Sigmoid colon (tissue), 7 donors: ENCODE data around the gene STARD9. TPM values are rescaled to one million over a fixed set of nuclear protein-coding genes. Genes with fewer than 3 reads are reported as not detected.

Source experiments
- DNase-seq: peaks from one replicate; pipeline ENCODE4 v3.0.0-alpha.2; 2019
- H3K27ac ChIP-seq, 4 donors: fragments of 200-600 bp; sonication (generic); one replicate each; pipeline ENCODE4 v1.5.1; 2016 to 2019; ENCODE audit warnings: mild to moderate bottlenecking in 1 of 4
- H3K27me3 ChIP-seq, 3 donors: fragments of 200-600 bp; sonication (generic); one replicate each; pipeline ENCODE4 v1.5.1; 2019; ENCODE audit warnings: mild to moderate bottlenecking in 1 of 3
- H3K36me3 ChIP-seq, 4 donors: fragments of 200-600 bp; sonication (generic); one replicate each; pipeline ENCODE4 v1.5.1; 2016 to 2019
- H3K4me1 ChIP-seq, 4 donors: fragments of 200-600 bp; sonication (generic); one replicate each; pipeline ENCODE4 v1.5.1; 2017 to 2019
- H3K4me3 ChIP-seq, 4 donors: fragments of 200-600 bp; sonication (generic); one replicate each; pipeline ENCODE4 v1.5.1; 2017 to 2019; ENCODE audit warnings: mild to moderate bottlenecking in 2 of 4, moderate library complexity in 1 of 4
- H3K9me3 ChIP-seq, 4 donors: fragments of 200-600 bp in 3 of 4; sonication (generic) in 3 of 4; one replicate each; pipeline versions ENCODE4 v1.5.1 to v1.6.1; 2013 to 2019
- EP300 ChIP-seq, 4 donors: sonication (generic); formaldehyde crosslinking; IDR thresholded peaks; one replicate each; pipeline ENCODE4 v1.6.1; 2017; ENCODE audit warnings: antibody characterized with exemption in 4 of 4
- POLR2A ChIP-seq, 2 donors: fragments of 450-650 bp; IDR thresholded peaks; one replicate each; pipeline ENCODE4 v1.6.1; 2016; ENCODE audit warnings: antibody characterized with exemption in 2 of 2, mild to moderate bottlenecking in 2 of 2, moderate library complexity in 2 of 2
- POLR2AphosphoS5 ChIP-seq, 4 donors: sonication (generic); formaldehyde crosslinking; IDR thresholded peaks; one replicate each; pipeline ENCODE4 v1.6.1; 2017; ENCODE audit warnings: antibody characterized with exemption in 4 of 4
- WGBS, 2 donors: extraction: QIAGEN DNeasy Blood & Tissue Kit; methylation state at CpG; one replicate each; pipeline ENCODE4 v1.1.7; 2013; 5-methylcytosine and 5-hydroxymethylcytosine counted together
- intact Hi-C: fragments of 100-400 bp; cut with DNase I; formaldehyde crosslinking; loops from one replicate; pipeline ENCODE4 v1.15.1; 2023
- polyA plus RNA-seq, 3 donors: library from polyadenylated mRNA; stranded (reverse); fragments of 200-250 nt; gene quantifications; one replicate each; pipeline ENCODE4 v1.2.3, GENCODE V29; 2013
- total RNA-seq, 4 donors: library from RNA; depleted of rRNA; stranded (reverse); fragments of >200 nt; gene quantifications; one replicate each; pipeline ENCODE4 v1.1.0, GENCODE V29; 2016
- TF ChIP-seq, protein P1 (sequence below), 4 experiments: fragments of 450-650 bp in 3 of 4; fragments of 200-600 bp in 1 of 4; IDR thresholded peaks; one replicate each; pipeline ENCODE4 v1.5.1; 2016 to 2019; ENCODE audit warnings: antibody characterized with exemption in 4 of 4, mild to moderate bottlenecking in 3 of 4, moderate library complexity in 2 of 4
- donor health status: healthy with polysubstance abuse.
- donor health status: Bipolar disorder and iron deficiency.
- donor health status: healthy.

The STARD9 gene
- total and polyA plus RNA-seq, 7 donors = 0.60 to 125 (median 36.4) TPM

DNA sequence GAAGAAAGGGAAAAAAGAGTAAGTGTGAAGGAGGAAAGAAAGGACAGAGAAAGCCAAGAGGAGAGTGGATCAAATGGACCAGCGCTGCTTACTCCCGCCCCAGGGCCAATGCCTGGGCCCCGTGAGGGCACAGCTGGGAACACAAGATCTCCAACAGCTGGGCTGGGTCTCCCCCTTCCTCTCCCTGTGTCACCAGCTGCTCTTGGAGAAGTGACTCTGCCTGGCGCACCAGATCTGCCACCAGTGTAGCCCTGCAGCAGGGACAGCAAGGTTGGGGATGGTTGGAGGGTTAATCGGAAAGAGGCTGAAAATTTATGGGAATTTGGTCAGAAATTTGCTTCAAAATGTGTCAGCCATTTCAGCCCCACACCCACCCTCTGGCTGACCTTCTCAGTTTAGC, 153.2 kb downstream of the STARD9 start:
- H3K27me3 ChIP-seq = no peaks in the 10 kb centered on the region
- intact Hi-C loops = no loop called here
- no peaks in the 10 kb centered on the region for H3K9me3 ChIP-seq
- H3K27ac ChIP-seq = no peak overlapping the region
- no peaks in the 10 kb centered on the region for H3K4me1 ChIP-seq
- DNase-seq = no peak
- 81 to 90% methylated on average over 5 of the region's 5 CpGs for WGBS, 2 donors
- TF ChIP-seq POLR2A (IDR thresholded peaks at IDR 0.05) (no peak), POLR2AphosphoS5 (IDR thresholded peaks at IDR 0.05) (peak in 1 of 4 donors; percentile 5), EP300 (IDR thresholded peaks at IDR 0.05) (no peak)
- TF ChIP-seq, protein P1, sequence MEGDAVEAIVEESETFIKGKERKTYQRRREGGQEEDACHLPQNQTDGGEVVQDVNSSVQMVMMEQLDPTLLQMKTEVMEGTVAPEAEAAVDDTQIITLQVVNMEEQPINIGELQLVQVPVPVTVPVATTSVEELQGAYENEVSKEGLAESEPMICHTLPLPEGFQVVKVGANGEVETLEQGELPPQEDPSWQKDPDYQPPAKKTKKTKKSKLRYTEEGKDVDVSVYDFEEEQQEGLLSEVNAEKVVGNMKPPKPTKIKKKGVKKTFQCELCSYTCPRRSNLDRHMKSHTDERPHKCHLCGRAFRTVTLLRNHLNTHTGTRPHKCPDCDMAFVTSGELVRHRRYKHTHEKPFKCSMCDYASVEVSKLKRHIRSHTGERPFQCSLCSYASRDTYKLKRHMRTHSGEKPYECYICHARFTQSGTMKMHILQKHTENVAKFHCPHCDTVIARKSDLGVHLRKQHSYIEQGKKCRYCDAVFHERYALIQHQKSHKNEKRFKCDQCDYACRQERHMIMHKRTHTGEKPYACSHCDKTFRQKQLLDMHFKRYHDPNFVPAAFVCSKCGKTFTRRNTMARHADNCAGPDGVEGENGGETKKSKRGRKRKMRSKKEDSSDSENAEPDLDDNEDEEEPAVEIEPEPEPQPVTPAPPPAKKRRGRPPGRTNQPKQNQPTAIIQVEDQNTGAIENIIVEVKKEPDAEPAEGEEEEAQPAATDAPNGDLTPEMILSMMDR (IDR thresholded peaks at IDR 0.05) = no peak
- peaks cover 24 to 100% (median 59%) of the 10 kb centered on the region in 4 donors for H3K36me3 ChIP-seq
- H3K4me3 ChIP-seq = no peak overlapping the region

DNA sequence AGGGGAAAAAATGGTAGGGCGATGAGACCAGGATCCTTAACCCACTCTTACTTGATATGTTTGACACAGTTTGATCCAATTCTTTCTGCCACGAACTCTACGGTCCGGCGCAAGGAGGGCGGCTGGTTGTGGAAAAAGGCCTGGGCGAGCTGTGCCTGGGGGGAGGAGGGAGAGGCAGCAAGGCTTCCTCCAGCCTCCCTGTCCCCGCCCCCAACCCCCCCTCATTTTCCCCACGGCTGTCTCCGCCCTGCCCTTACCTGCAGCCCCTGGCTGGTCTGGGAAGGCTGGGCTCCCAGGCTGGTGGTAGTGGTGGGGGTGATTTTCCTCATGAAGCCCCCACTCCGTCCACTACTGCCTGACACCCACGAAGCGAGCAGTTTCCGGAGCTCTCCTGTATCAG, 153.6 kb downstream of the STARD9 start:
- intact Hi-C loops = no loop called here
- Histone ChIP-seq H3K27me3 (no peaks in the 10 kb centered on the region), H3K36me3 (peaks cover 24 to 100% (median 58%) of the 10 kb centered on the region in 4 donors), H3K4me3 (no peak overlapping the region), H3K4me1 (no peaks in the 10 kb centered on the region), H3K27ac (no peak overlapping the region), H3K9me3 (no peaks in the 10 kb centered on the region)
- DNase-seq = no peak
- TF ChIP-seq POLR2AphosphoS5 (IDR thresholded peaks at IDR 0.05) = no peak
- TF ChIP-seq, protein P1 (IDR thresholded peaks at IDR 0.05) = no peak
- 86 to 88% methylated on average over 14 of the region's 14 CpGs for whole genome bisulfite sequencing, 2 donors

DNA sequence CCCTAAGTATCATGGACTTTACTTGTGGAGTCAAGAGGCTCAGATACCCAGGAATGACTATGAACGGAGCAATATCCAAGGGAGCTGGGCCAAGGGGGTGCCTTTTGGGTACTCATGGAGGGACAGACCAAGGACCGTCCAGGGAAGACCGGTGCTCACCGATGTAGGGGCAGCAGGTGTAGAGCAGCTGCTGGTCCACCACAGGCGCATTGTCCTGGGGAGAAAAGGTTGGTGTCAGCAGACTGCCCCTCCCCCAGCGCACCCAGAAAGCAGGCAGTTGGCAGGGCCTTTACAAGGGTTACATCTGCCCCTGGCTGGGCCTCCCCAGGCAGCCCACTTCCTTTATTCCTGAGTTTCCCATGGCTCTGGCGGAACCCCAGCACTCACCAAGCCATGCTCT, 154.0 kb downstream of the STARD9 start:
- no peak overlapping the region for H3K27ac ChIP-seq
- H3K27me3 ChIP-seq = no peaks in the 10 kb centered on the region
- no peak for DNase-seq
- H3K36me3 ChIP-seq = peaks cover 24 to 100% (median 55%) of the 10 kb centered on the region in 4 donors
- H3K4me3 ChIP-seq = no peak overlapping the region
- intact Hi-C loops = no loop called here
- H3K9me3 ChIP-seq = no peaks in the 10 kb centered on the region
- no peak for TF ChIP-seq POLR2A (IDR thresholded peaks at IDR 0.05)
- no peak for TF ChIP-seq EP300 (IDR thresholded peaks at IDR 0.05)
- no peak for TF ChIP-seq POLR2AphosphoS5 (IDR thresholded peaks at IDR 0.05)
- TF ChIP-seq, protein P1 (IDR thresholded peaks at IDR 0.05) = no peak
- H3K4me1 ChIP-seq = no peaks in the 10 kb centered on the region
- 93 to 96% methylated on average over 7 of the region's 7 CpGs for WGBS, 2 donors

DNA sequence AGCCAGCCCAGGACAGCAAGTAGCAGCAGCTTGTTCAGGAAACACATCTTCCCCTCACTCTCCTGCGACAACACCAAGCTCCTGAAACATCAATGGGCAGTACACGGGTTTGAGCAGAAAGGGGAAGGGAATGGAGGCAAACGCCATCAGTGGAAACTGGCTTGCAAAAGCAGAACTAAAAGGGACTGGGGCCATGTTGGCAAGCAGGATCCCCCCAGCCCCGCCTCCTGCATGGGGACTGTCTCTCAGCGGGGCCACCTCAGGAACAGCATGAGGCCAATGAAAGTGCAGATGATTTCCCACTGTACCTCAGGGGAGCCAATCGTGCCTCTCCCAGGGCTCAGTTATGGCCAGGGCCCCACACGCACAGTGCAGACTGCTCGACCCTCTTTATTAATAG, 154.7 kb downstream of the STARD9 start:
- intact Hi-C loops = loop anchor here (10.0 kb wide), 1 partner anchor 375 kb away; the partner anchor contains the start of gene UBR1
- WGBS, 2 donors = 91 to 95% methylated on average over 8 of the region's 8 CpGs
- H3K9me3 ChIP-seq = no peaks in the 10 kb centered on the region
- H3K27ac ChIP-seq = no peak overlapping the region
- peaks cover 0 to 5% (median 3%) of the 10 kb centered on the region in 4 donors for H3K4me1 ChIP-seq
- no peak overlapping the region for H3K4me3 ChIP-seq
- DNase-seq = no peak
- peaks cover 17 to 95% (median 48%) of the 10 kb centered on the region in 4 donors for H3K36me3 ChIP-seq
- TF ChIP-seq POLR2AphosphoS5 (IDR thresholded peaks at IDR 0.05) = peak in 1 of 4 donors; percentile 14
- TF ChIP-seq, protein P1 (IDR thresholded peaks at IDR 0.05) = no peak
- H3K27me3 ChIP-seq = no peaks in the 10 kb centered on the region

DNA sequence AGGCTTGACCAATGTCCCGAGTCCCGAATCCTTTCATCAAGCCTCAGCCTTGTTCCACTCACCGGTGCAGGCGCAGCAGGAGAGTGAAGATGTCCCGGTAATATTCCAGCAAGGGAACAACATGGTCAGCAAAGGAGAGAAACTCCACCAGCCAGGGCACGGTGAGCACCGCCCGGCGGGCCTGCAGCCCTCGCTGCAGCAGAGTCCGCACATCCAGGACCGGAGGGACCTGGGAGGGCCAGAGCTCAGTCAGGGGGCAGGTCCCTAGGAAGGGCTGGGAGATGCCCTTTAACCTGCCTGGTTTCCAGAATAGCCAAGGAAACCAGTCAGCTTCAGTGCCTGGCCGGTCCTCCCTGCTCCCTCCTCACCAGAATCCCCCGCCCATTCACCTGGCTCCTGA, 155.1 kb downstream of the STARD9 start:
- Histone ChIP-seq H3K4me3 (no peak overlapping the region), H3K36me3 (peaks cover 16 to 91% (median 45%) of the 10 kb centered on the region in 4 donors), H3K9me3 (no peaks in the 10 kb centered on the region), H3K27me3 (no peaks in the 10 kb centered on the region), H3K4me1 (peaks cover 0 to 9% (median 7%) of the 10 kb centered on the region in 4 donors), H3K27ac (no peak overlapping the region)
- intact Hi-C loops = loop anchor here (10.0 kb wide), 1 partner anchor 374 kb away; the partner anchor contains the start of gene UBR1
- TF ChIP-seq, protein P1 (IDR thresholded peaks at IDR 0.05) = no peak
- TF ChIP-seq POLR2A (IDR thresholded peaks at IDR 0.05) (no peak), POLR2AphosphoS5 (IDR thresholded peaks at IDR 0.05) (no peak), EP300 (IDR thresholded peaks at IDR 0.05) (no peak)
- no peak for DNase-seq
- WGBS, 2 donors = 95 to 97% methylated on average over 14 of the region's 14 CpGs
